Activated T-helper 1 cell treated with anti-CD3 and anti-CD28 coated beads, Interleukin-12 subunit alpha, Interleukin-12 subunit beta, Interleukin-2, Interleukin-4 antibody, amounts not matched to agents 30 ng/mL and 10 ng/mL and 1 ng/mL, durations not matched to agents 14 hours and 24 hours and 36 hours (primary cell): ENCODE measurements around the gene LRRC4B. TPM values are rescaled to one million over a fixed set of nuclear protein-coding genes. Genes with fewer than 3 reads are reported as not detected.
"Not testable (repeated sequence)": the region's sequence is repeated elsewhere in the genome, so short reads cannot be mapped to it uniquely, and the experiment has no call there.

ENCODE experiments used
- DNase-seq: peaks from one replicate; pipeline ENCODE4 v3.0.0; 2021; ENCODE audit warnings: low spot score
- H3K27ac Mint-ChIP-seq: one replicate; pipeline ENCODE4 v1.8.0; 2021; ENCODE audit warnings: mild to moderate bottlenecking, mixed read lengths
- H3K27me3 Mint-ChIP-seq: one replicate; pipeline ENCODE4 v1.8.0; 2022; ENCODE audit warnings: mild to moderate bottlenecking, moderate library complexity, mixed read lengths; ENCODE audit not compliant: insufficient read depth
- H3K36me3 Mint-ChIP-seq: one replicate; pipeline ENCODE4 v1.8.0; 2021; ENCODE audit warnings: low read depth, mixed read lengths
- H3K4me1 Mint-ChIP-seq: one replicate; pipeline ENCODE4 v1.8.0; 2021; ENCODE audit warnings: low read depth, mixed read lengths
- H3K4me3 Mint-ChIP-seq: one replicate; pipeline ENCODE4 v1.8.0; 2021; ENCODE audit warnings: mild to moderate bottlenecking, moderate library complexity, mixed read lengths
- H3K9me3 Mint-ChIP-seq: one replicate; pipeline ENCODE4 v1.8.0; 2021; ENCODE audit warnings: mixed read lengths
- intact Hi-C: fragments of 100-400 bp; cut with micrococcal nuclease; formaldehyde crosslinking; loops from one replicate; pipeline ENCODE4 v1.15.1; 2024
- total RNA-seq: library from RNA; stranded (reverse); gene quantifications from 2 replicates; pipeline ENCODE4 v1.2.3, GENCODE V29; 2022

Gene LRRC4B
- total RNA-seq, 1 donor from 2014 or later, result 0.05 TPM

- H3K27ac Mint-ChIP-seq, H3K27me3 Mint-ChIP-seq, H3K4me3 Mint-ChIP-seq: not testable (repeated sequence)
These were observed 94.9 kb downstream of the LRRC4B start for GRCh38 chr19:50473336-50473735.

GRCh38 chr19:50468818-50469217 is 99.4 kb downstream of the LRRC4B start:
- peaks cover 2% of the 10 kb centered on the region for H3K27me3 Mint-ChIP-seq
- no peaks in the 10 kb centered on the region for H3K9me3 Mint-ChIP-seq
- H3K4me1 Mint-ChIP-seq, result no peaks in the 10 kb centered on the region
- no peak overlapping the region for H3K27ac Mint-ChIP-seq
- intact Hi-C loops, result no loop called here
- no peak overlapping the region for H3K4me3 Mint-ChIP-seq
- DNase-seq, result no peak
- H3K36me3 Mint-ChIP-seq, result no peaks in the 10 kb centered on the region

More at GRCh38 chr19:50473336-50473735, 94.9 kb downstream of the LRRC4B start:
- intact Hi-C loops, DNase-seq, H3K9me3 Mint-ChIP-seq, H3K36me3 Mint-ChIP-seq: not testable (repeated sequence)
- peaks cover 16% of the 10 kb centered on the region for H3K4me1 Mint-ChIP-seq

- intact Hi-C loops, result no loop called here
- no peaks in the 10 kb centered on the region for H3K9me3 Mint-ChIP-seq
- peaks cover 2% of the 10 kb centered on the region for H3K27me3 Mint-ChIP-seq
- DNase-seq, result no peak
- H3K36me3 Mint-ChIP-seq, result no peaks in the 10 kb centered on the region
- H3K4me3 Mint-ChIP-seq, result no peak overlapping the region
- H3K4me1 Mint-ChIP-seq, result no peaks in the 10 kb centered on the region
- no peak overlapping the region for H3K27ac Mint-ChIP-seq
These were observed 100.7 kb downstream of the LRRC4B start for GRCh38 chr19:50467566-50467965.

Other genes starting within 250 kb of the LRRC4B start
- gene KCNC3, start 239.1 kb downstream of the LRRC4B start, total RNA-seq, result 23.7 and 24.0 TPM in 2 replicates
- 15.8 and 16.4 TPM in 2 replicates for gene NAPSA, start 202.8 kb downstream of the LRRC4B start, total RNA-seq
- gene NR1H2, start 192.0 kb downstream of the LRRC4B start, total RNA-seq, result 84.3 and 84.8 TPM in 2 replicates
- gene POLD1, start 184.1 kb downstream of the LRRC4B start, total RNA-seq, result 171 and 178 TPM in 2 replicates
- gene SPIB, start 149.5 kb downstream of the LRRC4B start, total RNA-seq, result 1.3 TPM in 2 replicates
- 0.22 and 0.47 TPM in 2 replicates for gene MYBPC2, start 135.5 kb downstream of the LRRC4B start, total RNA-seq
- gene EMC10, start 91.9 kb downstream of the LRRC4B start, total RNA-seq, result 90.0 and 95.4 TPM in 2 replicates
- gene GARIN5A, start 91.6 kb downstream of the LRRC4B start, total RNA-seq, result 0.39 and 0.88 TPM in 2 replicates
- 38.5 and 41.7 TPM in 2 replicates for gene JOSD2, start 57.2 kb downstream of the LRRC4B start, total RNA-seq
- not detected in 2 replicates for gene ASPDH, start 54.5 kb downstream of the LRRC4B start, total RNA-seq
- gene SYT3, start 71.4 kb upstream of the LRRC4B start, total RNA-seq, result not detected in 2 replicates
- gene C19orf81, start 81.0 kb upstream of the LRRC4B start, total RNA-seq, result not detected in 2 replicates
- not detected in 2 replicates for gene SHANK1, start 151.4 kb upstream of the LRRC4B start, total RNA-seq
- 0.75 and 0.83 TPM in 2 replicates for gene CLEC11A, start 154.9 kb upstream of the LRRC4B start, total RNA-seq
- gene GPR32, start 202.0 kb upstream of the LRRC4B start, total RNA-seq, result not detected in 2 replicates
- not detected in 2 replicates for gene ACP4, start 222.0 kb upstream of the LRRC4B start, total RNA-seq